ENCODE measurements around the gene ADAMTS3.

The ADAMTS3 gene

GRCh38 chr4:72340803-72341431, 228.1 kb downstream of the ADAMTS3 start:
- Histone ChIP-seq H3K27ac (no peak overlapping the region), H3K4me3 (ENCODE audit: low read depth, low read length) (no peak overlapping the region), H3K9me3 (ENCODE audit: severe bottlenecking) (no peaks in the 10 kb centered on the region), H3K36me3 (no peaks in the 10 kb centered on the region), H3K27me3 (ENCODE audit: insufficient read depth, low read depth, severe bottlenecking) (no peaks in the 10 kb centered on the region)
- no peak for TF ChIP-seq CTCF (IDR thresholded peaks at IDR 0.05; ENCODE audit: low read depth, low read length)
- no peak for DNase-seq

- Histone ChIP-seq H3K36me3 (no peaks in the 10 kb centered on the region), H3K4me3 (ENCODE audit: low read depth, low read length) (no peak overlapping the region), H3K27ac (no peak overlapping the region), H3K27me3 (ENCODE audit: insufficient read depth, low read depth, severe bottlenecking) (no peaks in the 10 kb centered on the region), H3K9me3 (ENCODE audit: severe bottlenecking) (no peaks in the 10 kb centered on the region)
- no peak for DNase-seq
- TF ChIP-seq CTCF (IDR thresholded peaks at IDR 0.05; ENCODE audit: low read depth, low read length): no peak
Observed at GRCh38 chr4:72338060-72338459, 231.0 kb downstream of the ADAMTS3 start.

GRCh38 chr4:72330381-72330780, 238.6 kb downstream of the ADAMTS3 start:
- TF ChIP-seq CTCF (IDR thresholded peaks at IDR 0.05; ENCODE audit: low read depth, low read length): no peak
- no peaks in the 10 kb centered on the region for H3K27me3 ChIP-seq (ENCODE audit: insufficient read depth, low read depth, severe bottlenecking)
- no peaks in the 10 kb centered on the region for H3K36me3 ChIP-seq
- DNase-seq: no peak
- H3K27ac ChIP-seq: no peak overlapping the region
- no peaks in the 10 kb centered on the region for H3K9me3 ChIP-seq (ENCODE audit: severe bottlenecking)
- no peak overlapping the region for H3K4me3 ChIP-seq (ENCODE audit: low read depth, low read length)

- H3K27me3 ChIP-seq (ENCODE audit: insufficient read depth, low read depth, severe bottlenecking): no peaks in the 10 kb centered on the region
- H3K36me3 ChIP-seq: no peaks in the 10 kb centered on the region
- no peak overlapping the region for H3K4me3 ChIP-seq (ENCODE audit: low read depth, low read length)
- DNase-seq: peak; percentile 10
- TF ChIP-seq CTCF (IDR thresholded peaks at IDR 0.05; ENCODE audit: low read depth, low read length): 0 out of 2 replicates have a peak, but pooled peaks have one; percentile 22
- H3K9me3 ChIP-seq (ENCODE audit: severe bottlenecking): no peaks in the 10 kb centered on the region
- H3K27ac ChIP-seq: no peak overlapping the region
Observed at GRCh38 chr4:72326692-72327632, 242.1 kb downstream of the ADAMTS3 start.

GRCh38 chr4:72325215-72325614, 243.8 kb downstream of the ADAMTS3 start:
- Histone ChIP-seq H3K36me3 (no peaks in the 10 kb centered on the region), H3K27ac (no peak overlapping the region), H3K4me3 (ENCODE audit: low read depth, low read length) (no peak overlapping the region), H3K9me3 (ENCODE audit: severe bottlenecking) (no peaks in the 10 kb centered on the region), H3K27me3 (ENCODE audit: insufficient read depth, low read depth, severe bottlenecking) (no peaks in the 10 kb centered on the region)
- TF ChIP-seq CTCF (IDR thresholded peaks at IDR 0.05; ENCODE audit: low read depth, low read length): no peak
- DNase-seq: no peak

Data from WERI-Rb-1 (cell line).